SK-N-MC (cell line): ENCODE data around the gene PTPRK.

Experiments used
- EZH2 ChIP-seq: fragments of 200-600 bp; sonication (generic); IDR thresholded peaks from one replicate; pipeline ENCODE4 v1.6.1; 2017; ENCODE audit warnings: antibody characterized with exemption
- POLR2AphosphoS5 ChIP-seq: IDR thresholded peaks from 2 replicates; pipeline ENCODE4 v1.6.1; 2012; ENCODE audit warnings: mild to moderate bottlenecking, low read depth, low read length, borderline replicate concordance

- TF ChIP-seq EZH2 (no peak), POLR2AphosphoS5 (no peak)
Observed at GRCh38 chr6:128200789-128201188, 319.6 kb downstream of the PTPRK start.
